Prostate gland (tissue), 2 donors: Measurements from ENCODE around the gene WSB2.

ENCODE experiments used
- CTCF ChIP-seq, 4 experiments: fragments of 200-600 bp in 2 of 4; fragments of 450-650 bp in 2 of 4; sonication (generic) in 2 of 4; IDR thresholded peaks; 1 replicate in 3 of 4; 2 replicates in 1 of 4; pipeline ENCODE4 v1.5.1; 2016 to 2019; ENCODE audit warnings: antibody characterized with exemption in 4 of 4, mild to moderate bottlenecking in 2 of 4, moderate library complexity in 2 of 4
- POLR2A ChIP-seq: fragments of 450-650 bp; IDR thresholded peaks from one replicate; pipeline ENCODE4 v1.6.1; 2016; ENCODE audit warnings: antibody characterized with exemption, mild to moderate bottlenecking

- TF ChIP-seq CTCF (IDR thresholded peaks at IDR 0.05): no peak
- no peak for TF ChIP-seq POLR2A
These were observed 4.9 kb downstream of the WSB2 start for GRCh38 chr12:118055865-118056773.
